Liver (tissue), 3 donors: ENCODE data around the gene MVB12B.

Source experiments
- CTCF ChIP-seq: fragments of 150-350 bp; IDR thresholded peaks from 2 replicates; pipeline ENCODE4 v1.5.1; 2017; ENCODE audit warnings: improper control_type of control experiment, low read depth, low read length; ENCODE audit not compliant: missing input control
- FOXA1 ChIP-seq: IDR thresholded peaks from 2 replicates; pipeline ENCODE4 v1.6.1; 2016; ENCODE audit warnings: antibody characterized with exemption
- GABPA ChIP-seq, 2 donors: IDR thresholded peaks in 1 of 2; conservative IDR thresholded peaks in 1 of 2; 2 replicates each; pipeline ENCODE4 v1.6.1; 2016; ENCODE audit warnings: antibody characterized with exemption in 2 of 2, mild to moderate bottlenecking in 1 of 2, moderate library complexity in 1 of 2
- HNF4A ChIP-seq, 2 donors: conservative IDR thresholded peaks; 2 replicates each; pipeline ENCODE4 v1.6.1; 2016; ENCODE audit warnings: antibody characterized with exemption in 2 of 2, mild to moderate bottlenecking in 2 of 2
- MAX ChIP-seq: IDR thresholded peaks from 2 replicates; pipeline ENCODE4 v1.6.1; 2016; ENCODE audit warnings: antibody characterized with exemption
- REST ChIP-seq: IDR thresholded peaks from 2 replicates; pipeline ENCODE4 v1.6.1; 2016; ENCODE audit warnings: antibody characterized with exemption, mild to moderate bottlenecking
- TAF1 ChIP-seq: conservative IDR thresholded peaks from 2 replicates; pipeline ENCODE4 v1.6.1; 2016; ENCODE audit warnings: antibody characterized with exemption, mild to moderate bottlenecking
- YY1 ChIP-seq: IDR thresholded peaks from 2 replicates; pipeline ENCODE4 v1.6.1; 2016; ENCODE audit warnings: antibody characterized with exemption, mild to moderate bottlenecking
- donor health status: healthy.
- donor health status: healthy.

- TF ChIP-seq FOXA1: no peak
- TF ChIP-seq CTCF: no peak
- TF ChIP-seq YY1: no peak
- no peak for TF ChIP-seq MAX
- no peak for TF ChIP-seq REST
- no peak for TF ChIP-seq HNF4A (conservative IDR thresholded peaks at IDR 0.05)
- TF ChIP-seq TAF1: no peak
- TF ChIP-seq GABPA (IDR thresholded peaks at IDR 0.05 in 1 of 2, conservative IDR thresholded peaks at IDR 0.05 in 1 of 2): no peak
Observed at GRCh38 chr9:126490214-126490631, 163.6 kb downstream of the MVB12B start.
